PFSK-1 (cell line): ENCODE measurements around the gene AUTS2.

Experiments
- POLR2AphosphoS5 ChIP-seq: IDR thresholded peaks from 2 replicates; pipeline ENCODE4 v1.6.1; 2012; ENCODE audit warnings: low read depth, mild to moderate bottlenecking, control low read depth, low read length, moderate library complexity
- TF ChIP-seq, protein P1 (sequence below), 2 experiments: IDR thresholded peaks; 2 replicates each; pipeline versions ENCODE4 v1.6.1 to v1.8.0; 2011 to 2012; ENCODE audit warnings: low read depth in 2 of 2, low read length in 2 of 2, control low read depth in 1 of 2, inconsistent platforms in 1 of 2, mild to moderate bottlenecking in 1 of 2, moderate library complexity in 1 of 2; ENCODE audit not compliant: insufficient read depth in 1 of 2

DNA sequence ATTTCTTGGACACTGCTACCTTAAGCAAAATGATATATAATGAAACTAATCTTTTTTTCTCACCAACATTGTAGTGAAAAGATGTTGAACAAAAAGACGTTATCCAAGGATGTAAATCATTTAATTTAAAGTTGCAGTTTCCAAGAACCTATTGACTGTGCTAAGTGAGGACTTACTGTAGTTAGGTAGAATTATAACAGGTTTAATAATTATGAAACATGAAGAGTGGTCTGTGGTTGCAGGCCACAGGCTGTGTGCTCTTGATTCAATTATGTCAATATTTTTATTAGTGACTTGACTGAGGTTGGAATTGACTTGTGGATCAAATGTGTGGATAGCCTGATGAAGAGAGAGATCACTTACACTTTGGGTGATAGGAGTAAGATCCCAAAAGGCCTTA lies 478.1 kb downstream of the AUTS2 start:
- no peak for TF ChIP-seq POLR2AphosphoS5
- TF ChIP-seq, protein P1, sequence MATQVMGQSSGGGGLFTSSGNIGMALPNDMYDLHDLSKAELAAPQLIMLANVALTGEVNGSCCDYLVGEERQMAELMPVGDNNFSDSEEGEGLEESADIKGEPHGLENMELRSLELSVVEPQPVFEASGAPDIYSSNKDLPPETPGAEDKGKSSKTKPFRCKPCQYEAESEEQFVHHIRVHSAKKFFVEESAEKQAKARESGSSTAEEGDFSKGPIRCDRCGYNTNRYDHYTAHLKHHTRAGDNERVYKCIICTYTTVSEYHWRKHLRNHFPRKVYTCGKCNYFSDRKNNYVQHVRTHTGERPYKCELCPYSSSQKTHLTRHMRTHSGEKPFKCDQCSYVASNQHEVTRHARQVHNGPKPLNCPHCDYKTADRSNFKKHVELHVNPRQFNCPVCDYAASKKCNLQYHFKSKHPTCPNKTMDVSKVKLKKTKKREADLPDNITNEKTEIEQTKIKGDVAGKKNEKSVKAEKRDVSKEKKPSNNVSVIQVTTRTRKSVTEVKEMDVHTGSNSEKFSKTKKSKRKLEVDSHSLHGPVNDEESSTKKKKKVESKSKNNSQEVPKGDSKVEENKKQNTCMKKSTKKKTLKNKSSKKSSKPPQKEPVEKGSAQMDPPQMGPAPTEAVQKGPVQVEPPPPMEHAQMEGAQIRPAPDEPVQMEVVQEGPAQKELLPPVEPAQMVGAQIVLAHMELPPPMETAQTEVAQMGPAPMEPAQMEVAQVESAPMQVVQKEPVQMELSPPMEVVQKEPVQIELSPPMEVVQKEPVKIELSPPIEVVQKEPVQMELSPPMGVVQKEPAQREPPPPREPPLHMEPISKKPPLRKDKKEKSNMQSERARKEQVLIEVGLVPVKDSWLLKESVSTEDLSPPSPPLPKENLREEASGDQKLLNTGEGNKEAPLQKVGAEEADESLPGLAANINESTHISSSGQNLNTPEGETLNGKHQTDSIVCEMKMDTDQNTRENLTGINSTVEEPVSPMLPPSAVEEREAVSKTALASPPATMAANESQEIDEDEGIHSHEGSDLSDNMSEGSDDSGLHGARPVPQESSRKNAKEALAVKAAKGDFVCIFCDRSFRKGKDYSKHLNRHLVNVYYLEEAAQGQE (IDR thresholded peaks at IDR 0.05; ENCODE audit: insufficient read depth in 1 of 2, low read depth in 2 of 2, low read length in 2 of 2) = no peak
